GM12878 (cell line): Measurements from ENCODE around the gene CRYBB1. TPM values are rescaled to one million over a fixed set of nuclear protein-coding genes. Genes with fewer than 3 reads are reported as not detected.
A peak's percentile ranks its signal among the peaks of the same experiment; 100 is the strongest.

Experiments used
- ATAC-seq: fragments of 200-7000 bp; cut with Tn5 transposase; 3 replicates; pipeline ENCODE4 v1.9.1; 2020; ENCODE audit warnings: mild to moderate bottlenecking, moderate library complexity
- BruUV-seq: library from RNA; stranded (reverse); fragments of 400-500 nt; replicated peaks from 2 replicates; lab custom pipeline; 2021; lab: Mats Ljungman, UMichigan
- CTCF ChIA-PET: fragments of 300-600 bp; sonication (Branson Sonifier 250); formaldehyde crosslinking; extraction: SDS; loops from one replicate; lab custom pipeline; 2021; ENCODE audit warnings: inconsistent platforms; lab: Yijun Ruan, JAX
- POLR2A ChIA-PET: fragments of 350-600 bp; formaldehyde crosslinking; extraction: SDS; loops from one replicate; lab custom pipeline; 2021; ENCODE audit warnings: inconsistent platforms; lab: Charles Lee
- RAD21 ChIA-PET: fragments of 300-600 bp; sonication (Branson Sonifier 250); formaldehyde crosslinking; loops from one replicate; lab custom pipeline; 2023; ENCODE audit warnings: antibody characterized with exemption; ENCODE audit not compliant: unreplicated experiment; lab: Charles Lee
- SMC1A ChIA-PET: fragments of 300-600 bp; sonication (Branson Sonifier 250); formaldehyde crosslinking; loops from one replicate; lab custom pipeline; 2023; ENCODE audit not compliant: unreplicated experiment, uncharacterized antibody; lab: Charles Lee
- DNase-seq: peaks from one replicate; pipeline ENCODE4 v3.0.0-alpha.2; 2011; ENCODE audit warnings: low read depth, low spot score
- FAIRE-seq: peaks from 3 replicates; lab custom pipeline; 2011; peaks lifted over from hg19 to GRCh38; lab: Jason Lieb, UNC
- H2AFZ ChIP-seq: 2 replicates; pipeline ENCODE4 v1.6.0; 2011; ENCODE audit warnings: low read depth, low read length, control low read depth; ENCODE audit not compliant: control insufficient read depth
- H3K27ac ChIP-seq: 2 replicates; pipeline ENCODE4 v1.5.1; 2011; ENCODE audit warnings: control low read depth; ENCODE audit not compliant: control insufficient read depth, insufficient read depth
- H3K27me3 ChIP-seq, 2 experiments: replicated peaks in 1 of 2; 2 replicates each; pipeline versions ENCODE4 v1.6.0 to v1.6.1; 2011; ENCODE audit warnings: low read length in 1 of 2; ENCODE audit not compliant: control insufficient read depth in 2 of 2, insufficient read depth in 2 of 2
- H3K36me3 ChIP-seq, 2 experiments: 2 replicates each; pipeline ENCODE4 v1.5.1; 2011; ENCODE audit warnings: low read length in 1 of 2; ENCODE audit not compliant: control insufficient read depth in 2 of 2, insufficient read depth in 2 of 2
- H3K4me1 ChIP-seq: 2 replicates; pipeline ENCODE4 v1.6.1; 2011; ENCODE audit warnings: mild to moderate bottlenecking, low read length, moderate library complexity, mixed read lengths; ENCODE audit not compliant: control insufficient read depth, insufficient read depth
- H3K4me2 ChIP-seq: 2 replicates; pipeline ENCODE4 v1.6.0; 2011; ENCODE audit warnings: control low read depth; ENCODE audit not compliant: control insufficient read depth, insufficient read depth
- H3K4me3 ChIP-seq: fragments of 200-600 bp; sonication (generic); 2 replicates; pipeline ENCODE4 v1.5.1; 2016
- H3K79me2 ChIP-seq: 2 replicates; pipeline ENCODE4 v1.6.0; 2011; ENCODE audit warnings: low read length; ENCODE audit not compliant: control insufficient read depth, insufficient read depth
- H3K9ac ChIP-seq: 2 replicates; pipeline ENCODE4 v1.8.0; 2011; ENCODE audit warnings: low read length, control low read depth, mixed read lengths; ENCODE audit not compliant: control insufficient read depth, insufficient read depth
- H3K9me3 ChIP-seq: replicated peaks from 3 replicates; pipeline ENCODE4 v1.5.1; 2011; ENCODE audit warnings: mild to moderate bottlenecking, low read length; ENCODE audit not compliant: control insufficient read depth, insufficient read depth
- H4K20me1 ChIP-seq: 2 replicates; pipeline ENCODE4 v1.6.0; 2011; ENCODE audit not compliant: control insufficient read depth, insufficient read depth
- BCL11A ChIP-seq: IDR thresholded peaks from 2 replicates; pipeline ENCODE4 v1.6.1; 2011; ENCODE audit warnings: low read depth, low read length
- EZH2 ChIP-seq: IDR thresholded peaks from 2 replicates; pipeline ENCODE4 v1.6.1; 2012; ENCODE audit warnings: low read depth, mild to moderate bottlenecking, control low read depth, inconsistent platforms, low read length, borderline replicate concordance; ENCODE audit not compliant: control insufficient read depth
- FOS ChIP-seq: IDR thresholded peaks from 3 replicates; pipeline ENCODE4 v1.6.1; 2011; ENCODE audit warnings: borderline replicate concordance; ENCODE audit not compliant: insufficient read length; ENCODE audit errors: extremely low read depth
- MTA2 ChIP-seq: fragments of 450-650 bp; IDR thresholded peaks from 2 replicates; pipeline ENCODE4 v1.6.1; 2016; ENCODE audit warnings: low read depth, mild to moderate bottlenecking, moderate library complexity
- MYB ChIP-seq: fragments of 150-350 bp; IDR thresholded peaks from 2 replicates; pipeline ENCODE4 v1.6.1; 2014; ENCODE audit warnings: mild to moderate bottlenecking, low read depth, low read length, borderline replicate concordance
- NBN ChIP-seq: fragments of 450-650 bp; IDR thresholded peaks from 2 replicates; pipeline ENCODE4 v1.6.1; 2016
- POLR2AphosphoS5 ChIP-seq: IDR thresholded peaks from 2 replicates; pipeline ENCODE4 v1.6.1; 2011; ENCODE audit warnings: mild to moderate bottlenecking, low read length, inconsistent platforms
- SUZ12 ChIP-seq: fragments of 200-600 bp; sonication (generic); IDR thresholded peaks from one replicate; pipeline ENCODE4 v1.6.1; 2018; ENCODE audit warnings: antibody characterized with exemption, mild to moderate bottlenecking; ENCODE audit not compliant: unreplicated experiment
- WRNIP1 ChIP-seq: IDR thresholded peaks from 2 replicates; pipeline ENCODE4 v1.6.1; 2011; ENCODE audit warnings: low read depth, low read length, improper control_type of control experiment, borderline replicate concordance
- WGBS: methylation state at CpG from one replicate; pipeline ENCODE4 v1.1.6; 2016; ENCODE audit warnings: low lambda C conversion rate; ENCODE audit not compliant: insufficient replicate concordance, insufficient coverage; ENCODE audit errors: missing lambda C conversion rate; 5-methylcytosine and 5-hydroxymethylcytosine counted together
- in situ Hi-C: fragments of 300-500 bp; cut with MboI; formaldehyde crosslinking; loops from 9 replicates; pipeline ENCODE4 v1.14.3; 2018; ENCODE audit warnings: mixed read lengths
- intact Hi-C: fragments of 100-400 bp; cut with micrococcal nuclease; formaldehyde crosslinking; loops from one replicate; pipeline ENCODE4 v1.14.2; 2022; ENCODE audit not compliant: unreplicated experiment
- microRNA counts: library from miRNA; unstranded; fragments of <30 nt; microRNA quantifications from one replicate; lab custom pipeline; 2016
- microRNA-seq: library from miRNA; unstranded; fragments of <30 nt; microRNA quantifications from one replicate; pipeline ENCODE4, GENCODE V29; 2018
- polyA plus RNA-seq, 11 experiments: library from polyadenylated mRNA; depleted of rRNA in 4 of 11; unstranded in 6 of 11; stranded (reverse) in 5 of 11; fragments of >200 nt; fragmentation: Nextera tagmentation in 4 of 11; fragmentation: Illumina TruSeq in 1 of 11; extraction: Ambion mirVana in 4 of 11; extraction: Trizol in 1 of 11; gene quantifications; 1 replicate in 1 of 11; 2 replicates in 10 of 11; pipeline versions ENCODE4 v1.2.1 to v1.2.3, GENCODE V29; 2011 to 2016; ENCODE audit warnings: inconsistent platforms in 2 of 11, missing spikeins in 2 of 11, low read depth in 1 of 11
- small RNA-seq: library from RNA; depleted of rRNA; stranded (forward); fragments of <200 nt; gene quantifications from one replicate; pipeline ENCODE3, GENCODE V24; 2014
- total RNA-seq, 4 experiments: library from RNA; depleted of rRNA in 3 of 4; stranded (reverse); fragments of >200 nt in 3 of 4; fragmentation: Illumina TruSeq in 1 of 4; extraction: Trizol in 1 of 4; gene quantifications; 2 replicates each; pipeline versions ENCODE4 v1.2.1 to v1.2.3, GENCODE V29; 2013 to 2021
- TF ChIP-seq, protein P1 (sequence below): fragments of 450-650 bp; IDR thresholded peaks from 2 replicates; pipeline ENCODE4 v1.6.1; 2018; ENCODE audit warnings: mild to moderate bottlenecking, low read depth, moderate library complexity; ENCODE audit not compliant: partially characterized antibody

CRYBB1 gene
- total and polyA plus RNA-seq, 10 of the 15 experiments (the other 5 are each of a cell fraction or from before 2014, with no cell fraction given), result 0.09 to 0.64 (median 0.23) TPM; not detected in 5

DNA sequence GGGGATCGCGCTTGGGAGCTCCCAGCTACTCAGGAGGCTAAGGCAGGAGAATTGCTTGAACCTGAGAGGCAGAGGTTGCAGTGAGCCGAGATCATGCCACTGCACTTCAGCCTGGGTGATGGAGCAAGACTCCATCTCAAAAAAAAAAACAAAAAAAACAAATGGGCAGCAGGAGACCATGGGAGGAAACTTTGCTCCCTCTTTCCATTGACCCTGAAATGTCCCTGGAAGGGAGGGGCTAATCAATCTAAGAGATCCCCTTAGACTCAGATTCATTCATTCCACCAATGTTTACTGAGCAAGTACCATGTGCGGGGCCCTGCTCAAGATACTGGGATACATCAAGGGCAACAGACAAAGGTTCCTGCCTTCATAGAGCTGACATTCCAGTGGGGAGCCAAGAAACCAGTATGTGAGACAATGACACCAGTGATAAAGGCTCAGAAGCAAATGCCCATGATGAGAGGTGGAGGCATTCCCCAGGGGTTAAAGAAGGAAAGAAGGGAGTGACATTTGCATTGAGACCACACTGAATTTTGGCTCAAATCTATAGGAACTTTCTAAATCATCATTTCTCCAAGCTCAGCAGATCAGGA lies 67.8 kb downstream of the CRYBB1 start:
- Histone ChIP-seq H3K27ac (no peak overlapping the region), H3K27me3 (no peaks in the 10 kb centered on the region), H3K9me3 (no peaks in the 10 kb centered on the region), H3K36me3 (no peaks in the 10 kb centered on the region; a peak in 1 of 4 replicates), H4K20me1 (no peaks in the 10 kb centered on the region)
- RAD21 ChIA-PET, result no interaction called here
- WGBS, result 100% methylated on average over 2 of the region's 4 CpGs
- FAIRE-seq (no peak), ATAC-seq (no peak)
- no peak for TF ChIP-seq WRNIP1
- TF ChIP-seq, protein P1, sequence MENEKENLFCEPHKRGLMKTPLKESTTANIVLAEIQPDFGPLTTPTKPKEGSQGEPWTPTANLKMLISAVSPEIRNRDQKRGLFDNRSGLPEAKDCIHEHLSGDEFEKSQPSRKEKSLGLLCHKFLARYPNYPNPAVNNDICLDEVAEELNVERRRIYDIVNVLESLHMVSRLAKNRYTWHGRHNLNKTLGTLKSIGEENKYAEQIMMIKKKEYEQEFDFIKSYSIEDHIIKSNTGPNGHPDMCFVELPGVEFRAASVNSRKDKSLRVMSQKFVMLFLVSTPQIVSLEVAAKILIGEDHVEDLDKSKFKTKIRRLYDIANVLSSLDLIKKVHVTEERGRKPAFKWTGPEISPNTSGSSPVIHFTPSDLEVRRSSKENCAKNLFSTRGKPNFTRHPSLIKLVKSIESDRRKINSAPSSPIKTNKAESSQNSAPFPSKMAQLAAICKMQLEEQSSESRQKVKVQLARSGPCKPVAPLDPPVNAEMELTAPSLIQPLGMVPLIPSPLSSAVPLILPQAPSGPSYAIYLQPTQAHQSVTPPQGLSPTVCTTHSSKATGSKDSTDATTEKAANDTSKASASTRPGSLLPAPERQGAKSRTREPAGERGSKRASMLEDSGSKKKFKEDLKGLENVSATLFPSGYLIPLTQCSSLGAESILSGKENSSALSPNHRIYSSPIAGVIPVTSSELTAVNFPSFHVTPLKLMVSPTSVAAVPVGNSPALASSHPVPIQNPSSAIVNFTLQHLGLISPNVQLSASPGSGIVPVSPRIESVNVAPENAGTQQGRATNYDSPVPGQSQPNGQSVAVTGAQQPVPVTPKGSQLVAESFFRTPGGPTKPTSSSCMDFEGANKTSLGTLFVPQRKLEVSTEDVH, result no peak
- no peak for TF ChIP-seq BCL11A
- TF ChIP-seq FOS, result no peak
- TF ChIP-seq POLR2AphosphoS5, result no peak
- TF ChIP-seq MYB, result no peak
- no peak for TF ChIP-seq MTA2
- TF ChIP-seq EZH2, result no peak
- no peak for TF ChIP-seq SUZ12
- no peak for TF ChIP-seq NBN
- TF ChIP-seq, all 136 proteins: peak for 0
- ChIA-PET SMC1A (no interaction called here), POLR2A (interaction anchor here (0.7 kb wide), 2 partner anchors 53 to 56 kb away, joined by 3 to 5 read pairs; no protein-coding TSS in a partner anchor), CTCF (interaction anchor here (1.0 to 1.1 kb wide), 2 partner anchors 10 to 18 kb away, joined by 3 to 4 read pairs; no protein-coding TSS in a partner anchor)
- H3K4me2 ChIP-seq, result no peak overlapping the region
- DNase-seq, result no peak
- BruUV-seq, result no TSS peak
- intact Hi-C loops (no loop called here), in situ Hi-C loops (no loop called here)
- H3K4me1 ChIP-seq, result no peaks in the 10 kb centered on the region
- no peak overlapping the region for H2AFZ ChIP-seq
- no peak overlapping the region for H3K9ac ChIP-seq
- no peak overlapping the region for H3K4me3 ChIP-seq
- no peaks in the 10 kb centered on the region; the same call in 1 of the 2 replicates for H3K79me2 ChIP-seq

MicroRNA genes within 50 kb of the gene (microRNA counts, 767-probe panel; counts per million panel counts)
- 55.3 counts per million for microRNA hsa-miR-548j (lab: Ali Mortazavi, UCI)

Small RNAs within 50 kb of the gene (microRNA-seq; reads per million reads assigned to microRNA genes)
- gene MIR548J, result 29.2 reads per million, percentile 62 among the genes with 10 or more reads in this experiment

Small RNAs within 50 kb of the gene (small RNA-seq; reads per million reads assigned to genes)
- 1.4 reads per million, percentile 47 among the genes with 10 or more reads in this experiment for gene MIR548J
- gene RF01874, result not detected

Other genes starting within 250 kb of the CRYBB1 start
- gene ASPHD2, start 188.8 kb downstream of the CRYBB1 start, total RNA-seq (2014; rRNA removed), result 10.4 and 10.8 TPM in 2 replicates
- gene ASPHD2, start 188.8 kb downstream of the CRYBB1 start, total RNA-seq (2014; rRNA removed; fragmentation: Illumina TruSeq; extraction: Trizol), result 5.0 and 5.3 TPM in 2 replicates
- 10.6 TPM in 2 replicates for gene ASPHD2, start 188.8 kb downstream of the CRYBB1 start, total RNA-seq (2021)
- 6.2 and 7.7 TPM in 2 replicates for gene ASPHD2, start 188.8 kb downstream of the CRYBB1 start, polyA plus RNA-seq (2011; rRNA removed)
- gene ASPHD2, start 188.8 kb downstream of the CRYBB1 start, polyA plus RNA-seq (2014; fragmentation: Illumina TruSeq; extraction: Trizol), result 3.5 and 5.1 TPM in 2 replicates
- gene ASPHD2, start 188.8 kb downstream of the CRYBB1 start, polyA plus RNA-seq (2014; fragmentation: Nextera tagmentation; extraction: Ambion mirVana), result 1 to 10 TPM; 1.6 to 2.3 TPM
- 9.0 TPM in 2 replicates for gene ASPHD2, start 188.8 kb downstream of the CRYBB1 start, polyA plus RNA-seq (2014; rRNA removed)
- 1 to 10 TPM; 1.6 to 3.2 TPM for gene ASPHD2, start 188.8 kb downstream of the CRYBB1 start, polyA plus RNA-seq (2016; fragmentation: Nextera tagmentation; extraction: Ambion mirVana)
- 36.7 and 38.5 TPM in 2 replicates for gene HPS4, start 134.2 kb downstream of the CRYBB1 start, total RNA-seq (2014; rRNA removed)
- gene HPS4, start 134.2 kb downstream of the CRYBB1 start, total RNA-seq (2014; rRNA removed; fragmentation: Illumina TruSeq; extraction: Trizol), result 24.2 and 25.7 TPM in 2 replicates
- 34.2 and 35.2 TPM in 2 replicates for gene HPS4, start 134.2 kb downstream of the CRYBB1 start, total RNA-seq (2021)
- gene HPS4, start 134.2 kb downstream of the CRYBB1 start, polyA plus RNA-seq (2011; rRNA removed), result 36.5 and 52.5 TPM in 2 replicates
- 27.3 and 31.1 TPM in 2 replicates for gene HPS4, start 134.2 kb downstream of the CRYBB1 start, polyA plus RNA-seq (2014; fragmentation: Illumina TruSeq; extraction: Trizol)
- gene HPS4, start 134.2 kb downstream of the CRYBB1 start, polyA plus RNA-seq (2014; fragmentation: Nextera tagmentation; extraction: Ambion mirVana), result 10 to 100 TPM; 11.7 to 12.3 TPM
- 32.4 and 34.4 TPM in 2 replicates for gene HPS4, start 134.2 kb downstream of the CRYBB1 start, polyA plus RNA-seq (2014; rRNA removed)
- gene HPS4, start 134.2 kb downstream of the CRYBB1 start, polyA plus RNA-seq (2016; fragmentation: Nextera tagmentation; extraction: Ambion mirVana), result 10 to 100 TPM; 28.7 to 30.5 TPM
- 17.2 and 17.7 TPM in 2 replicates for gene SRRD, start 134.2 kb downstream of the CRYBB1 start, total RNA-seq (2014; rRNA removed)
- gene SRRD, start 134.2 kb downstream of the CRYBB1 start, total RNA-seq (2014; rRNA removed; fragmentation: Illumina TruSeq; extraction: Trizol), result 21.2 and 26.4 TPM in 2 replicates
- gene SRRD, start 134.2 kb downstream of the CRYBB1 start, total RNA-seq (2021), result 27.5 and 32.9 TPM in 2 replicates
- 50.5 and 55.9 TPM in 2 replicates for gene SRRD, start 134.2 kb downstream of the CRYBB1 start, polyA plus RNA-seq (2011; rRNA removed)
- 31.5 and 41.6 TPM in 2 replicates for gene SRRD, start 134.2 kb downstream of the CRYBB1 start, polyA plus RNA-seq (2014; fragmentation: Illumina TruSeq; extraction: Trizol)
- gene SRRD, start 134.2 kb downstream of the CRYBB1 start, polyA plus RNA-seq (2014; fragmentation: Nextera tagmentation; extraction: Ambion mirVana), result 10 to 100 TPM in 1 of 2 experiments, 1 to 10 TPM in 1; 4.1 to 15.4 TPM
- 22.3 and 27.4 TPM in 2 replicates for gene SRRD, start 134.2 kb downstream of the CRYBB1 start, polyA plus RNA-seq (2014; rRNA removed)
- 10 to 100 TPM; 42.9 to 50.6 TPM for gene SRRD, start 134.2 kb downstream of the CRYBB1 start, polyA plus RNA-seq (2016; fragmentation: Nextera tagmentation; extraction: Ambion mirVana)
- 31.7 and 34.6 TPM in 2 replicates for gene TFIP11, start 105.6 kb downstream of the CRYBB1 start, total RNA-seq (2014; rRNA removed)
- 28.3 and 32.2 TPM in 2 replicates for gene TFIP11, start 105.6 kb downstream of the CRYBB1 start, total RNA-seq (2014; rRNA removed; fragmentation: Illumina TruSeq; extraction: Trizol)
- 35.6 and 42.2 TPM in 2 replicates for gene TFIP11, start 105.6 kb downstream of the CRYBB1 start, total RNA-seq (2021)
- 36.5 and 43.3 TPM in 2 replicates for gene TFIP11, start 105.6 kb downstream of the CRYBB1 start, polyA plus RNA-seq (2011; rRNA removed)
- gene TFIP11, start 105.6 kb downstream of the CRYBB1 start, polyA plus RNA-seq (2014; fragmentation: Illumina TruSeq; extraction: Trizol), result 27.3 and 29.4 TPM in 2 replicates
- gene TFIP11, start 105.6 kb downstream of the CRYBB1 start, polyA plus RNA-seq (2014; fragmentation: Nextera tagmentation; extraction: Ambion mirVana), result 10 to 100 TPM; 14.2 to 19.1 TPM
- gene TFIP11, start 105.6 kb downstream of the CRYBB1 start, polyA plus RNA-seq (2014; rRNA removed), result 23.1 and 31.6 TPM in 2 replicates
- gene TFIP11, start 105.6 kb downstream of the CRYBB1 start, polyA plus RNA-seq (2016; fragmentation: Nextera tagmentation; extraction: Ambion mirVana), result 10 to 100 TPM; 35.9 to 40.1 TPM
- 29.0 and 29.5 TPM in 2 replicates for gene TPST2, start 27.9 kb downstream of the CRYBB1 start, total RNA-seq (2014; rRNA removed)
- gene TPST2, start 27.9 kb downstream of the CRYBB1 start, total RNA-seq (2014; rRNA removed; fragmentation: Illumina TruSeq; extraction: Trizol), result 13.0 and 13.2 TPM in 2 replicates
- gene TPST2, start 27.9 kb downstream of the CRYBB1 start, total RNA-seq (2021), result 31.2 and 32.2 TPM in 2 replicates
- 22.2 and 28.2 TPM in 2 replicates for gene TPST2, start 27.9 kb downstream of the CRYBB1 start, polyA plus RNA-seq (2011; rRNA removed)
- gene TPST2, start 27.9 kb downstream of the CRYBB1 start, polyA plus RNA-seq (2014; fragmentation: Illumina TruSeq; extraction: Trizol), result 11.4 and 16.4 TPM in 2 replicates
- gene TPST2, start 27.9 kb downstream of the CRYBB1 start, polyA plus RNA-seq (2014; fragmentation: Nextera tagmentation; extraction: Ambion mirVana), result 10 to 100 TPM in 1 of 2 experiments, 1 to 10 TPM in 1; 6.3 to 10.7 TPM
- 30.0 and 33.7 TPM in 2 replicates for gene TPST2, start 27.9 kb downstream of the CRYBB1 start, polyA plus RNA-seq (2014; rRNA removed)
- 10 to 100 TPM; 28.5 to 28.7 TPM for gene TPST2, start 27.9 kb downstream of the CRYBB1 start, polyA plus RNA-seq (2016; fragmentation: Nextera tagmentation; extraction: Ambion mirVana)
- 0.17 TPM in 1 of 2 replicates, not detected in the other for gene CRYBA4, start 3.9 kb upstream of the CRYBB1 start, total RNA-seq (2014; rRNA removed)
- gene CRYBA4, start 3.9 kb upstream of the CRYBB1 start, total RNA-seq (2014; rRNA removed; fragmentation: Illumina TruSeq; extraction: Trizol), result not detected in 2 replicates
- not detected in 2 replicates for gene CRYBA4, start 3.9 kb upstream of the CRYBB1 start, total RNA-seq (2021)
- 0.12 TPM in 2 replicates for gene CRYBA4, start 3.9 kb upstream of the CRYBB1 start, polyA plus RNA-seq (2011; rRNA removed)
- not detected in 2 replicates for gene CRYBA4, start 3.9 kb upstream of the CRYBB1 start, polyA plus RNA-seq (2014; fragmentation: Illumina TruSeq; extraction: Trizol)
- gene CRYBA4, start 3.9 kb upstream of the CRYBB1 start, polyA plus RNA-seq (2014; fragmentation: Nextera tagmentation; extraction: Ambion mirVana), result not detected
- not detected in 2 replicates for gene CRYBA4, start 3.9 kb upstream of the CRYBB1 start, polyA plus RNA-seq (2014; rRNA removed)
- gene CRYBA4, start 3.9 kb upstream of the CRYBB1 start, polyA plus RNA-seq (2016; fragmentation: Nextera tagmentation; extraction: Ambion mirVana), result not detected
- 5.2 and 5.9 TPM in 2 replicates for gene MIAT, start 39.6 kb upstream of the CRYBB1 start, total RNA-seq (2014; rRNA removed)
- 6.7 and 7.7 TPM in 2 replicates for gene MIAT, start 39.6 kb upstream of the CRYBB1 start, total RNA-seq (2014; rRNA removed; fragmentation: Illumina TruSeq; extraction: Trizol)
- 9.9 and 11.7 TPM in 2 replicates for gene MIAT, start 39.6 kb upstream of the CRYBB1 start, total RNA-seq (2021)
- gene MIAT, start 39.6 kb upstream of the CRYBB1 start, polyA plus RNA-seq (2011; rRNA removed), result 1.8 and 1.9 TPM in 2 replicates
- gene MIAT, start 39.6 kb upstream of the CRYBB1 start, polyA plus RNA-seq (2014; fragmentation: Illumina TruSeq; extraction: Trizol), result 12.4 and 14.7 TPM in 2 replicates
- gene MIAT, start 39.6 kb upstream of the CRYBB1 start, polyA plus RNA-seq (2014; fragmentation: Nextera tagmentation; extraction: Ambion mirVana), result under 1 TPM; 0.39 to 0.51 TPM
- gene MIAT, start 39.6 kb upstream of the CRYBB1 start, polyA plus RNA-seq (2014; rRNA removed), result 13.7 and 16.0 TPM in 2 replicates
- 1 to 10 TPM; 2.2 to 3.4 TPM for gene MIAT, start 39.6 kb upstream of the CRYBB1 start, polyA plus RNA-seq (2016; fragmentation: Nextera tagmentation; extraction: Ambion mirVana)